AG10803 (cell line): Measurements from ENCODE around the gene LRP1B.
"Not testable (repeated sequence)": the region's sequence is repeated elsewhere in the genome, so short reads cannot be mapped to it uniquely, and the experiment has no call there.

Experiments
- DNase-seq: peaks from one replicate; pipeline ENCODE4 v3.0.0; 2010; ENCODE audit warnings: low read depth
- H3K4me3 ChIP-seq: 2 replicates; pipeline ENCODE4 v1.5.1; 2011; ENCODE audit warnings: mild to moderate bottlenecking, low read length, control low read depth
- CTCF ChIP-seq: conservative IDR thresholded peaks from 2 replicates; pipeline ENCODE4 v1.5.1; 2011; ENCODE audit warnings: mild to moderate bottlenecking, low read length, control low read depth, inconsistent platforms

The LRP1B gene

GRCh38 chr2:140442319-140442718 is 1688.5 kb downstream of the LRP1B start:
- no peak overlapping the region for H3K4me3 ChIP-seq
- TF ChIP-seq CTCF: no peak
- DNase-seq: no peak

- H3K4me3 ChIP-seq: no peak overlapping the region
- no peak for TF ChIP-seq CTCF
- DNase-seq: no peak
Measured at GRCh38 chr2:140440815-140441214, 1690.0 kb downstream of the LRP1B start.

GRCh38 chr2:140436936-140437335 is 1693.9 kb downstream of the LRP1B start:
- no peak for TF ChIP-seq CTCF
- no peak for DNase-seq
- no peak overlapping the region for H3K4me3 ChIP-seq

- not testable (repeated sequence) for H3K4me3 ChIP-seq, DNase-seq
Measured at GRCh38 chr2:140427033-140427432, 1703.8 kb downstream of the LRP1B start.

- no peak for TF ChIP-seq CTCF
- H3K4me3 ChIP-seq: no peak overlapping the region
- DNase-seq: no peak
Measured at GRCh38 chr2:140424471-140424870, 1706.3 kb downstream of the LRP1B start.

GRCh38 chr2:140422759-140423158 is 1708.1 kb downstream of the LRP1B start:
- H3K4me3 ChIP-seq: no peak overlapping the region
- peak; percentile 0 for DNase-seq
- TF ChIP-seq CTCF: no peak

GRCh38 chr2:140417504-140417903 is 1713.3 kb downstream of the LRP1B start:
- TF ChIP-seq CTCF: no peak
- no peak overlapping the region for H3K4me3 ChIP-seq
- DNase-seq: no peak

- H3K4me3 ChIP-seq: no peak overlapping the region
- DNase-seq: no peak
- no peak for TF ChIP-seq CTCF
Measured at GRCh38 chr2:140416577-140416976, 1714.2 kb downstream of the LRP1B start.

GRCh38 chr2:140415035-140415434 is 1715.8 kb downstream of the LRP1B start:
- DNase-seq, H3K4me3 ChIP-seq: not testable (repeated sequence)
